ENCODE measurements around the gene SPRYD7.
"Not testable (repeated sequence)": the region's sequence is repeated elsewhere in the genome, so short reads cannot be mapped to it uniquely, and the experiment has no call there.

The SPRYD7 gene

DNA sequence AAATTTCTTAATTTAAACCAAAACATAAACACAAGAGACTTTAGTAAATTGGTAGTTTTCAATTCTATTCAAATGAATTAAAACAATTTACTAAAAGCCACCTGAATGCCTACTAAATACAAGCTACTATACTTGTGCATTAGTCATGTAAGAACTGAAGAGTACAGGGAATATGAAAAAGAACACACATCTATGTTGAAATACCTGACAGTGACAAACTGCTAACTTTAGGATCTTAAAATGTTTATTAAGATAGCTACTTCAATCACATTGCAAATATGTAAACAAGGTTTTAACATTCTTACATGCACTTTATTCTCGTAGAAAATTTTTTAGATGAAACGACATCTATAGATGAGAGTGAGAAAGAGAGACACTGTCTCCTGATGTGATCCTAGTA is 4.1 kb downstream of the SPRYD7 start:
- DNase-seq, result no peak

- DNase-seq, result no peak
Observed at GRCh38 chr13:49927755-49928154, 8.4 kb downstream of the SPRYD7 start.

- no peak for DNase-seq
Observed at GRCh38 chr13:49925881-49926418, 10.2 kb downstream of the SPRYD7 start.

DNA sequence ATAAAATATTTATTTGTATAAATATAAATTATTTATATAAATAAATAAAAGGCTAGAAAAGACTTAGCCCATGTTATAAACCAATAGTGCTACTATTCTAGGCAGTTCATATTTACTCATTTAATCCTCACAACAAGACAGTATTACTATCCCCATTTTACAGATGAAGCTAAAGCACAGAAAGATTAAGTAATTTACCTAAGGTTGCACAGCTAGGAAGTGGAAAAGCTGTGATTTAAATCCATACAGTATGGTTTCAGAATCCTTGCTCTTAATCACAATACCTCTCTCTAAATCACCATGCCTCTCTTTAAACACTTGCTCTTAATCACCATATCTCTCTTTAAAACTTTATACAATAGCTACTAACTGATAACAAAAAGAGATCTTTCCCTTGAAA is 13.8 kb downstream of the SPRYD7 start:
- DNase-seq, result no peak

DNA sequence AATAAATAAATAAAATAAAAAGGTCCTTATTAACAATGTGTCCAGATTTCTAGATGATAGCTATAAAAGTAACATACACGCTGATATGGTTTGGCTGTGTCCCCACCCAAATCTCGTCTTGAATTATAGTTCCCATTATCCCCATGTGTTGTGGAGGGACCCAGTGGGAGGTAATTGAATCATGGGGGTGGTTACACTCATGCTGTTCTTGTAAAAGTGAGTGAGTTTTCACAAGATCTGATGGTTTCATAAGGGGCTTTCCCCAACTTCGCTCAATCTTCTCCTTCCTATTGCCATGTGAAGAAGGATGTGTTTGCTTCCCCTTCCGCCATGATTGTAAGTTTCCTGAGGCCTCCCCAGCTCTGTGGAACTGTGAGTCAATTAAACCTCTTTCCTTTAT is 15.2 kb downstream of the SPRYD7 start:
- DNase-seq, result not testable (repeated sequence)

- DNase-seq, result not testable (repeated sequence)
Observed at GRCh38 chr13:49918106-49918505, 18.0 kb downstream of the SPRYD7 start.

DNA sequence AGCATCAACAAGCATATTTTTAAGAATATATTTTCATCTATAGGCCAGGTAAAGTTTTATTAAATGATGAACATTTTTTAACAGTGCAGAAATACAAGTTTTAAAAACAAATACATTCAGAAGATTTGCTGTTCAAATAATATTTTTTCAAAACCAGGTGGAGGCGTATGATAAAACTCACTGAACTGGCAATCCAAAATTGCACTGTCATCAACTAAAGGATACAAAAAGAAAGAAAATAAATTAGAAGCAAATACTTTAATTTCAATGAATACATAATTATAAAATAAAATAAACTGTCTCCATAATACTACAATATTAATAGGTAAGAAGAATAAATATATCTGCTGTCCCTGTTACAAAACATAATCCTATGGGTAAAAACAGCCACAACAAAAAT is 21.2 kb downstream of the SPRYD7 start:
- no peak for DNase-seq

DNA sequence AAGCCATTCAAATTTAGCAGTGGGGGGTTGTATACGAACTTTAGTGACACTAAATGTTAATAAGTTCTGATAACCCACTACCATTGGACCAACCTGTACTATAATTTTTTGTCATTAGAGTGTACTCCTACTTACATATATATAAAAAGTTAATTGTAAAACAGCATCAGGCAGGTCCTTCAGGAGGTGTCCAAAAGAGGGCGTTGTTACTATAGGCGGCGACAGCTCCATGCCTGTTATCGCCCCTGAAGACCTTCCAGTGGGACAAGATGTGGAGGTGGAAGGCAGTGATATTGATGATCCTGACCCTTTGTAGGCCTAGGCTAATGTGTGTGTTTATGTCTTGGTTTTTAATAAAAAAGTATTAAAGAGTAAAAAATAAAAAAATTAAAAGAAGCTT is 27.5 kb downstream of the SPRYD7 start:
- DNase-seq, result no peak

DNA sequence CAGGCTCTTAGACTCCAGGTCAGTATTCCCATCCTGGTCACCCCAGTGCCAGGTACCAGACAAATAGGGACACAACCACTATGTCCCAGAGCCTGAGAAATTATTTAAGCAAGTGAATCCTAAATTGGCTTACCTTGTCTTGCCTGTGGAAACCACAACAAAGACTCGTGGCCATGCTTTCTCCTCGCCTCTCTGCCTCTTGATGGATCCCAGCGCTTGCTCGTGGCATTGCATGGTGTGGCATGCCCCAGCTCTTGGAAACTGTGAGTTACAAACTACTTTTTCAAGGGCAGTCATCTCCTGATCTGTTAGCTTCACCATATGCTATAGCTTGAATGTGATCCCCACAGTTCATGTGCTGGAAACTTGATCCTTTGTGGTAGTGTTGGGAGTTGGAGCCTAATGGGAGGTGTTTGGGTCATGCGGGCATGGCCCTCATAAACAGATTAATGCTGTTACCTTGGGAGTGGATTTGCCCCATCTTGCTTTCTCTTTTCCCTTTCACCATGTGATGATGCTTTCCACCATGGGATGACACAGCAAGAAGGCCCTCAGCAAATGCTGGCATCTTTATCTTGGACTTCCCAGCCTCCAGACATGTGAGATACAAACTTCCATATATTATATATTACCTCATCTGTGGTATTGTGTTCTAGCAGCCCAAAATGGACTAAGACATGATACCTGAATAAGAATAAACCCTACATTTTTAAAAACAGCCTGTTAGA is 31.2 kb downstream of the SPRYD7 start:
- no peak for DNase-seq

GRCh38 chr13:49898792-49899191 is 37.3 kb downstream of the SPRYD7 start:
- DNase-seq, result no peak

GRCh38 chr13:49897713-49898112 is 38.4 kb downstream of the SPRYD7 start:
- DNase-seq, result no peak

- DNase-seq, result no peak
Observed at GRCh38 chr13:49895826-49896225, 40.3 kb downstream of the SPRYD7 start.

DNA sequence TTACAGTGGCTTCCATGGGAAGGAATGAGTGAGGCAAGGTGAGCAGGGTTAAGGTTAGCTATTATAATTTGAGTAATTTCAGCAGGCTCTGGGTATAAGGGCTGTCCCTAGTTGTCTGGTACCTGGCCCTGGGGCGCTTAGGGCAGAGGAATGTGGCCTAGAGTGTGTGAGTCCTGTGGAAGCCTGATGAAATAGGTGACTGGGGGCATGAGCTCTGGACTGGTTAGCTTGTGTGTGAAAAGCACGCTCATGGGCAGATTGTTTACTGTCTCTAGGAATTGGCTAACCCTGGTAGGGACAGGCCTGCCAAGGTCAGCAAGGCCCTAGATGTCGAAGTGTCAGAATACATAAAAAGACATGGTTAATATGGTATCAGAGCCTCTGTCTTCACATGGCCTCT is 42.5 kb downstream of the SPRYD7 start:
- no peak for DNase-seq

DNA sequence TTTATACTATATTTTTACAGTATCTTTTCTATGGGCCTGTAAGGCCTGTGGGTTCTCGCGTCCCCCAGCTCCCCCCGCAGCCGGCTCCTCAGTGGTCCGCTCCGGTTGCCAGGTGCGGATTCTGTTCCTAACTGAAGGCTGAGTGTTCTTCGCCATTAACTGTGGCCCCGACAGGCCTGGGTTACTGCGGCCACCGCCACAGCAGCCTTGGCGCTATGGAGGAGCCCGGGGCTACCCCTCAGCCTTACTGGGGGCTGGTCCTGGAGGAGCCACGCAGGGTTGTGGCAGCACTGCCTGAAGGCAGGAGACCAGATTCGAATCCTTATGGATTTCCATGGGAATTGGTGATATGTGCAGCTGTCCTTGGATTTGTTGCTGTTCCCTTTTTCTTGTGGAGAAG is 45.8 kb downstream of the SPRYD7 start:
- no peak for DNase-seq

GRCh38 chr13:49878682-49879081 is 57.5 kb downstream of the SPRYD7 start:
- DNase-seq, result no peak

- no peak for DNase-seq
Observed at GRCh38 chr13:49877629-49878218, 58.4 kb downstream of the SPRYD7 start.

- DNase-seq, result no peak
Observed at GRCh38 chr13:49874430-49874829, 61.7 kb downstream of the SPRYD7 start.

GRCh38 chr13:49869519-49869918 is 66.6 kb downstream of the SPRYD7 start:
- no peak for DNase-seq

- no peak for DNase-seq
Observed at GRCh38 chr13:49867834-49868233, 68.3 kb downstream of the SPRYD7 start.

GRCh38 chr13:49865218-49865617 is 70.9 kb downstream of the SPRYD7 start:
- DNase-seq, result no peak

GRCh38 chr13:49864509-49864908 is 71.6 kb downstream of the SPRYD7 start:
- no peak for DNase-seq

All from NCI-H1694 (cell line).